ENCODE measurements around the gene SRSF3.

- no peak for TF ChIP-seq CTCF (conservative IDR thresholded peaks at IDR 0.05 in 1 of 2, IDR thresholded peaks at IDR 0.05 in 1 of 2; ENCODE audit: extremely low read depth in 1 of 2, insufficient read depth in 1 of 2, low read depth in 1 of 2, low read length in 2 of 2)
- no peak for TF ChIP-seq EZH2 (IDR thresholded peaks at IDR 0.05; ENCODE audit: borderline replicate concordance, low read length)
Measured at GRCh38 chr6:36571122-36572043, 22.8 kb upstream of the SRSF3 start.

Data from mammary epithelial cell (primary cell).